ENCODE data around the gene REN. TPM values are rescaled to one million over a fixed set of nuclear protein-coding genes. Genes with fewer than 3 reads are reported as not detected.
A peak's percentile ranks its signal among the peaks of the same experiment; 100 is the strongest.

REN gene
- total and polyA plus RNA-seq, 2 of the 13 experiments (the other 11 are each of a cell fraction or from before 2014, with no cell fraction given), result not detected

DNA sequence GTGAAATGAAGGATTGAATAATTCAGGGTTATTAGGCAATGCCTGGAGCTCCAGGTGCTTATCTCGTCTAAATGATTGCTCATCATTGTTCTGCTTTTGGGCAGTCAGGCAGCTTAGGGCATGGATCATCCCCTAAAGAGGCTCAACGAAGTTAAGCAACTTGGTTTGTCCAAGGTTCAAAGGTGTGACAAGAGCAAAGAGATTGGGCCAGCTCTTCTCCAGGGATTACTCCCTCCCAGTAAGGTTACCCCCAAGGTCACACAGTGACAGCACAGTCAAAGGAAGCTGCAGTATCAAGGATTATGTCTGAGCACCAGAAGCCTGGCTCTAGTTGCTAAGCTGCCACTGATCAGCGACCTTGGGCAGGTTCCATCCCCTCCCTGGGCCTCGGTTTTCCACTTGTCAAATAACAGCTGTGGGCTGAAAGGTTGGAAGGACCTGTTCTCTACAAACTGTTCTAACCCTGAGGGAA is 21.1 kb downstream of the REN start (continued):
- TF ChIP-seq SRSF1 (optimal IDR thresholded peaks at IDR 0.05; ENCODE audit: low read depth, low read length), result no peak
- peak; percentile 56; the same call in 1 of the 2 replicates for TF ChIP-seq ERF (CRISPR knock-in tag; IDR thresholded peaks at IDR 0.05)
- TF ChIP-seq, protein P1, sequence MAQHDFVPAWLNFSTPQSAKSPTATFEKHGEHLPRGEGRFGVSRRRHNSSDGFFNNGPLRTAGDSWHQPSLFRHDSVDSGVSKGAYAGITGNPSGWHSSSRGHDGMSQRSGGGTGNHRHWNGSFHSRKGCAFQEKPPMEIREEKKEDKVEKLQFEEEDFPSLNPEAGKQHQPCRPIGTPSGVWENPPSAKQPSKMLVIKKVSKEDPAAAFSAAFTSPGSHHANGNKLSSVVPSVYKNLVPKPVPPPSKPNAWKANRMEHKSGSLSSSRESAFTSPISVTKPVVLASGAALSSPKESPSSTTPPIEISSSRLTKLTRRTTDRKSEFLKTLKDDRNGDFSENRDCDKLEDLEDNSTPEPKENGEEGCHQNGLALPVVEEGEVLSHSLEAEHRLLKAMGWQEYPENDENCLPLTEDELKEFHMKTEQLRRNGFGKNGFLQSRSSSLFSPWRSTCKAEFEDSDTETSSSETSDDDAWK (CRISPR knock-in tag; IDR thresholded peaks at IDR 0.05), result no peak
- TF ChIP-seq ARNT2 (CRISPR knock-in tag; IDR thresholded peaks at IDR 0.05; ENCODE audit: low read depth), result no peak
- TF ChIP-seq, protein P2, sequence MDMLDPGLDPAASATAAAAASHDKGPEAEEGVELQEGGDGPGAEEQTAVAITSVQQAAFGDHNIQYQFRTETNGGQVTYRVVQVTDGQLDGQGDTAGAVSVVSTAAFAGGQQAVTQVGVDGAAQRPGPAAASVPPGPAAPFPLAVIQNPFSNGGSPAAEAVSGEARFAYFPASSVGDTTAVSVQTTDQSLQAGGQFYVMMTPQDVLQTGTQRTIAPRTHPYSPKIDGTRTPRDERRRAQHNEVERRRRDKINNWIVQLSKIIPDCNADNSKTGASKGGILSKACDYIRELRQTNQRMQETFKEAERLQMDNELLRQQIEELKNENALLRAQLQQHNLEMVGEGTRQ (IDR thresholded peaks at IDR 0.05; ENCODE audit: low read depth, low read length), result no peak
- TF ChIP-seq, protein P2 (CRISPR knock-in tag; IDR thresholded peaks at IDR 0.05; ENCODE audit: borderline replicate concordance), result no peak
- no peak for TF ChIP-seq KAT7 (CRISPR knock-in tag; IDR thresholded peaks at IDR 0.05; ENCODE audit: borderline replicate concordance)
- TF ChIP-seq SYNCRIP (IDR thresholded peaks at IDR 0.05; ENCODE audit: insufficient read depth, low read depth, low read length), result no peak
- TF ChIP-seq, protein P3, sequence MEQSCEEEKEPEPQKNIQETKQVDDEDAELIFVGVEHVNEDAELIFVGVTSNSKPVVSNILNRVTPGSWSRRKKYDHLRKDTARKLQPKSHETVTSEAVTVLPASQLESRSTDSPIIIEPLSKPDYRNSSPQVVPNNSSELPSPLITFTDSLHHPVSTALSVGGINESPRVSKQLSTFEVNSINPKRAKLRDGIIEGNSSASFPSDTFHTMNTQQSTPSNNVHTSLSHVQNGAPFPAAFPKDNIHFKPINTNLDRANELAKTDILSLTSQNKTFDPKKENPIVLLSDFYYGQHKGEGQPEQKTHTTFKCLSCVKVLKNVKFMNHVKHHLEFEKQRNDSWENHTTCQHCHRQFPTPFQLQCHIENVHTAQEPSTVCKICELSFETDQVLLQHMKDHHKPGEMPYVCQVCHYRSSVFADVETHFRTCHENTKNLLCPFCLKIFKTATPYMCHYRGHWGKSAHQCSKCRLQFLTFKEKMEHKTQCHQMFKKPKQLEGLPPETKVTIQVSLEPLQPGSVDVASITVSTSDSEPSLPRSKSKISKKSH (CRISPR knock-in tag; IDR thresholded peaks at IDR 0.05; ENCODE audit: borderline replicate concordance), result no peak
- peak; percentile 90 for TF ChIP-seq REPIN1 (CRISPR knock-in tag; IDR thresholded peaks at IDR 0.05; ENCODE audit: borderline replicate concordance, low read depth)
- TF ChIP-seq, protein P4, sequence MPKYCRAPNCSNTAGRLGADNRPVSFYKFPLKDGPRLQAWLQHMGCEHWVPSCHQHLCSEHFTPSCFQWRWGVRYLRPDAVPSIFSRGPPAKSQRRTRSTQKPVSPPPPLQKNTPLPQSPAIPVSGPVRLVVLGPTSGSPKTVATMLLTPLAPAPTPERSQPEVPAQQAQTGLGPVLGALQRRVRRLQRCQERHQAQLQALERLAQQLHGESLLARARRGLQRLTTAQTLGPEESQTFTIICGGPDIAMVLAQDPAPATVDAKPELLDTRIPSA (CRISPR knock-in tag; IDR thresholded peaks at IDR 0.05; ENCODE audit: borderline replicate concordance), result no peak
- no peak for TF ChIP-seq MXD4 (CRISPR knock-in tag; IDR thresholded peaks at IDR 0.05)
- TF ChIP-seq CBFB (CRISPR knock-in tag; IDR thresholded peaks at IDR 0.05), result peak; percentile 74; the same call in 1 of the 2 replicates
- no peak for TF ChIP-seq ZFP90 (CRISPR knock-in tag; IDR thresholded peaks at IDR 0.05; ENCODE audit: borderline replicate concordance)
- no peak for TF ChIP-seq FOXA1 (IDR thresholded peaks at IDR 0.05)
- TF ChIP-seq FOXA1 (CRISPR knock-in tag; IDR thresholded peaks at IDR 0.05), result peak; percentile 36
- TF ChIP-seq ZNF121 (CRISPR knock-in tag; IDR thresholded peaks at IDR 0.05), result 0 out of 2 replicates have a peak, but pooled peaks have one; percentile 26
- TF ChIP-seq ZNF670 (CRISPR knock-in tag; IDR thresholded peaks at IDR 0.05; ENCODE audit: borderline replicate concordance), result no peak
- no peak for TF ChIP-seq ISX (CRISPR knock-in tag; conservative IDR thresholded peaks at IDR 0.05)
- no peak for TF ChIP-seq MYNN (CRISPR knock-in tag; IDR thresholded peaks at IDR 0.05; ENCODE audit: low read depth)
- TF ChIP-seq NFIB (CRISPR knock-in tag; IDR thresholded peaks at IDR 0.05; ENCODE audit: borderline replicate concordance), result no peak
- TF ChIP-seq NCOR1 (IDR thresholded peaks at IDR 0.05; ENCODE audit: borderline replicate concordance, low read length), result peak; percentile 96
- no peak for TF ChIP-seq SP1 (IDR thresholded peaks at IDR 0.05)
- no peak for TF ChIP-seq SP1 (CRISPR knock-in tag; IDR thresholded peaks at IDR 0.05)
- TF ChIP-seq, protein P5, sequence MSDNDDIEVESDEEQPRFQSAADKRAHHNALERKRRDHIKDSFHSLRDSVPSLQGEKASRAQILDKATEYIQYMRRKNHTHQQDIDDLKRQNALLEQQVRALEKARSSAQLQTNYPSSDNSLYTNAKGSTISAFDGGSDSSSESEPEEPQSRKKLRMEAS (IDR thresholded peaks at IDR 0.05), result peak; percentile 75
- TF ChIP-seq, protein P6, sequence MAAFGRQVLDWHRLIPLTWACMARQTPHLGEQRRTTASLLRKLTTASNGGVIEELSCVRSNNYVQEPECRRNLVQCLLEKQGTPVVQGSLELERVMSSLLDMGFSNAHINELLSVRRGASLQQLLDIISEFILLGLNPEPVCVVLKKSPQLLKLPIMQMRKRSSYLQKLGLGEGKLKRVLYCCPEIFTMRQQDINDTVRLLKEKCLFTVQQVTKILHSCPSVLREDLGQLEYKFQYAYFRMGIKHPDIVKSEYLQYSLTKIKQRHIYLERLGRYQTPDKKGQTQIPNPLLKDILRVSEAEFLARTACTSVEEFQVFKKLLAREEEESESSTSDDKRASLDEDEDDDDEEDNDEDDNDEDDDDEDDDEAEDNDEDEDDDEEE (CRISPR knock-in tag; IDR thresholded peaks at IDR 0.05), result no peak

All from HepG2 (cell line).